OCI-LY7 (cell line): ENCODE measurements around the gene TMEM119. TPM values are rescaled to one million over a fixed set of nuclear protein-coding genes. Genes with fewer than 3 reads are reported as not detected.

Source experiments
- BruUV-seq: library from RNA; stranded (reverse); fragments of 400-500 nt; replicated peaks from 2 replicates; lab custom pipeline; 2021; lab: Mats Ljungman, UMichigan
- CTCF ChIA-PET: fragments of 300-600 bp; sonication (Branson Sonifier 250); formaldehyde crosslinking; loops from one replicate; lab custom pipeline; 2022; ENCODE audit warnings: antibody characterized with exemption; ENCODE audit not compliant: unreplicated experiment; lab: Charles Lee
- POLR2A ChIA-PET: fragments of 300-600 bp; sonication (Branson Sonifier 250); formaldehyde crosslinking; loops from one replicate; lab custom pipeline; 2022; ENCODE audit warnings: antibody characterized with exemption; lab: Charles Lee
- DNase-seq: peaks from one replicate; pipeline ENCODE4 v3.0.0-alpha.2; 2015; ENCODE audit warnings: low spot score
- H2AFZ ChIP-seq: fragments of 200-600 bp; sonication (generic), shearing (Covaris generic); 2 replicates; pipeline ENCODE4 v1.6.1; 2014; ENCODE audit warnings: mild to moderate bottlenecking, antibody characterized with exemption, low read length, moderate library complexity
- H3K27ac ChIP-seq: fragments of 200-600 bp; sonication (generic); 2 replicates; pipeline ENCODE4 v1.5.1; 2014; ENCODE audit warnings: mixed run types, low read depth, mild to moderate bottlenecking, moderate library complexity, low read length, inconsistent platforms; ENCODE audit not compliant: poor library complexity, severe bottlenecking
- H3K36me3 ChIP-seq: fragments of 200-600 bp; sonication (generic); 2 replicates; pipeline ENCODE4 v1.6.1; 2014; ENCODE audit warnings: mild to moderate bottlenecking, antibody characterized with exemption, low read length, moderate library complexity, mixed read lengths; ENCODE audit not compliant: insufficient read depth
- H3K4me1 ChIP-seq: fragments of 200-600 bp; sonication (generic); 2 replicates; pipeline ENCODE4 v1.5.1; 2014; ENCODE audit warnings: mild to moderate bottlenecking, low read length; ENCODE audit not compliant: insufficient read depth, poor library complexity, severe bottlenecking
- H3K4me2 ChIP-seq: fragments of 200-600 bp; sonication (generic); 2 replicates; pipeline ENCODE4 v1.6.1; 2014; ENCODE audit warnings: mild to moderate bottlenecking, low read length
- H3K4me3 ChIP-seq: fragments of 200-600 bp; sonication (generic); 2 replicates; pipeline ENCODE4 v1.5.1; 2014; ENCODE audit warnings: mild to moderate bottlenecking, low read depth, low read length; ENCODE audit not compliant: poor library complexity, severe bottlenecking
- H3K79me2 ChIP-seq: fragments of 200-600 bp; sonication (generic); 2 replicates; pipeline ENCODE4 v1.6.1; 2016; ENCODE audit warnings: low read depth, mild to moderate bottlenecking, low read length, moderate library complexity, mixed read lengths; ENCODE audit not compliant: insufficient read depth
- H3K9me2 ChIP-seq: fragments of 200-600 bp; sonication (generic); 2 replicates; pipeline ENCODE4 v1.6.1; 2016; ENCODE audit warnings: mild to moderate bottlenecking, low read length, mixed read lengths; ENCODE audit not compliant: insufficient read depth
- H3K9me3 ChIP-seq: fragments of 200-600 bp; sonication (generic); 2 replicates; pipeline ENCODE4 v1.6.1; 2014; ENCODE audit warnings: mild to moderate bottlenecking, mixed run types, low read length, mixed read lengths
- H4K20me1 ChIP-seq: fragments of 200-600 bp; sonication (generic); 2 replicates; pipeline ENCODE4 v1.6.1; 2014; ENCODE audit warnings: mild to moderate bottlenecking, antibody characterized with exemption, low read length, moderate library complexity, mixed read lengths; ENCODE audit not compliant: insufficient read depth
- CTCF ChIP-seq: fragments of 200-600 bp; sonication (generic); conservative IDR thresholded peaks from 2 replicates; pipeline ENCODE4 v1.5.1; 2014; ENCODE audit warnings: mild to moderate bottlenecking, antibody characterized with exemption, low read length, moderate library complexity, mixed read lengths
- EZH2phosphoT487 ChIP-seq: fragments of 200-600 bp; sonication (generic); IDR thresholded peaks from 2 replicates; pipeline ENCODE4 v1.6.1; 2018; ENCODE audit warnings: low read depth, borderline replicate concordance, mild to moderate bottlenecking, mixed run types, antibody characterized with exemption, low read length, moderate library complexity, mixed read lengths
- intact Hi-C: fragments of 100-400 bp; cut with micrococcal nuclease; formaldehyde crosslinking; loops from one replicate; pipeline ENCODE4 v1.10.0; 2022; ENCODE audit not compliant: unreplicated experiment
- total RNA-seq, 2 experiments: library from RNA; depleted of rRNA in 1 of 2; stranded (reverse); fragments of >200 nt in 1 of 2; shearing (Covaris generic) in 1 of 2; gene quantifications; 2 replicates each; pipeline ENCODE4 v1.2.3, GENCODE V29; 2014 to 2022

TMEM119 gene
- total RNA-seq, 2 experiments from 2014 or later, result not detected

- peaks cover 28% of the 10 kb centered on the region for H3K36me3 ChIP-seq
- BruUV-seq, result no TSS peak
These were observed 25.1 kb upstream of the TMEM119 start for GRCh38 chr12:108622921-108623514.

GRCh38 chr12:108622421-108622820 is 24.5 kb upstream of the TMEM119 start:
- Histone ChIP-seq H3K36me3 (peaks cover 28% of the 10 kb centered on the region), H2AFZ (no peak overlapping the region), H3K4me3 (no peak overlapping the region), H3K27ac (no peak overlapping the region), H3K4me2 (peak overlapping the region; percentile 4; the same call in 1 of the 2 replicates), H3K9me2 (no peaks in the 10 kb centered on the region), H3K9me3 (no peaks in the 10 kb centered on the region), H3K79me2 (no peaks in the 10 kb centered on the region), H3K4me1 (peaks cover 40% of the 10 kb centered on the region), H4K20me1 (no peaks in the 10 kb centered on the region)
- BruUV-seq, result TSS peak; percentile 73
- POLR2A ChIA-PET, result interaction anchor here (0.8 to 7.5 kb wide), 2 partner anchors 16 to 54 kb away, joined by 3 to 47 read pairs; no protein-coding TSS in a partner anchor
- intact Hi-C loops, result no loop called here
- TF ChIP-seq CTCF, result no peak
- no peak for TF ChIP-seq EZH2phosphoT487
- DNase-seq, result peak; percentile 61
- CTCF ChIA-PET, result no interaction called here

More at GRCh38 chr12:108622921-108623514, 25.1 kb upstream of the TMEM119 start:
- no peaks in the 10 kb centered on the region for H3K9me3 ChIP-seq
- no peaks in the 10 kb centered on the region for H3K79me2 ChIP-seq
- no peak for DNase-seq
- H3K27ac ChIP-seq, result no peak overlapping the region
- POLR2A ChIA-PET, result interaction anchor here (7.5 kb wide), 1 partner anchor 55 kb away, joined by 47 read pairs; no protein-coding TSS in a partner anchor
- intact Hi-C loops, result no loop called here
- no peaks in the 10 kb centered on the region for H3K9me2 ChIP-seq
- peaks cover 40% of the 10 kb centered on the region for H3K4me1 ChIP-seq
- no peak overlapping the region for H2AFZ ChIP-seq
- TF ChIP-seq EZH2phosphoT487 (no peak), CTCF (no peak)
- H4K20me1 ChIP-seq, result no peaks in the 10 kb centered on the region
- CTCF ChIA-PET, result no interaction called here
- no peak overlapping the region for H3K4me2 ChIP-seq
- H3K4me3 ChIP-seq, result no peak overlapping the region

GRCh38 chr12:108621161-108621560 is 23.3 kb upstream of the TMEM119 start:
- Histone ChIP-seq H3K4me1 (peaks cover 41% of the 10 kb centered on the region), H3K9me2 (no peaks in the 10 kb centered on the region), H3K9me3 (peaks cover 3% of the 10 kb centered on the region), H3K4me3 (no peak overlapping the region), H3K79me2 (no peaks in the 10 kb centered on the region), H4K20me1 (no peaks in the 10 kb centered on the region), H3K36me3 (peaks cover 28% of the 10 kb centered on the region), H3K27ac (no peak overlapping the region), H3K4me2 (no peak overlapping the region), H2AFZ (no peak overlapping the region)
- ChIA-PET POLR2A (interaction anchor here (0.6 to 7.5 kb wide), 5 partner anchors 10 to 267 kb away, joined by 3 to 85 read pairs (median 4); partner anchors contain the start of gene SELPLG), CTCF (interaction anchor here (0.6 to 1.1 kb wide), 3 partner anchors 9 to 59 kb away, joined by 3 read pairs; no protein-coding TSS in a partner anchor)
- BruUV-seq, result no TSS peak
- no peak for TF ChIP-seq EZH2phosphoT487
- TF ChIP-seq CTCF, result no peak
- DNase-seq, result no peak
- intact Hi-C loops, result no loop called here
